H1 (cell line): Measurements from ENCODE around the gene NSG2. TPM values are rescaled to one million over a fixed set of nuclear protein-coding genes. Genes with fewer than 3 reads are reported as not detected.

Experiments
- CHD7 ChIP-seq: fragments of 300-600 bp; sonication (generic); IDR thresholded peaks from 2 replicates; pipeline ENCODE4 v1.7.1; 2012; ENCODE audit warnings: low read length, moderate library complexity, mild to moderate bottlenecking, inconsistent platforms; ENCODE audit not compliant: insufficient replicate concordance
- KDM1A ChIP-seq: fragments of 200-600, 300-600 bp; sonication (generic); IDR thresholded peaks from 2 replicates; pipeline ENCODE4 v1.7.1; 2016; ENCODE audit warnings: mild to moderate bottlenecking, low read length, borderline replicate concordance
- SP2 ChIP-seq: IDR thresholded peaks from 2 replicates; pipeline ENCODE4 v1.6.1; 2012; ENCODE audit warnings: mild to moderate bottlenecking, low read length, inconsistent platforms
- polyA plus RNA-seq, 7 experiments: library from polyadenylated mRNA; depleted of rRNA in 3 of 7; stranded (reverse) in 5 of 7; unstranded in 2 of 7; fragments of >200 nt in 5 of 7; fragments of 200-250 nt in 2 of 7; gene quantifications; 1 replicate in 5 of 7; 2 replicates in 1 of 7; 4 replicates in 1 of 7; pipeline versions ENCODE4 v1.2.1 to v1.2.3, GENCODE V29; 2011 to 2013; ENCODE audit warnings: missing spikeins in 2 of 7, mixed read lengths in 2 of 7
- total RNA-seq: library from RNA; stranded (reverse); fragmentation: NEBNext Ultra II Directional; extraction: Animal tissue kit (Norgen Biotek cat#: 25700); gene quantifications from 2 replicates; pipeline ENCODE4 v1.2.1, GENCODE V29; 2021

The NSG2 gene
- total and polyA plus RNA-seq, 2 of the 8 experiments (the other 6 are each of a cell fraction or from before 2014, with no cell fraction given): 0.56 to 0.78 TPM

- no peak for TF ChIP-seq CHD7
- no peak for TF ChIP-seq SP2
- no peak for TF ChIP-seq KDM1A
Observed at GRCh38 chr5:174065528-174066197, 20.2 kb downstream of the NSG2 start (continued).
